HS-5 (cell line): ENCODE results near the gene ZNF790.

Source experiments
- DNase-seq: peaks from one replicate; pipeline ENCODE4 v3.0.0-alpha.2; 2012; ENCODE audit warnings: low read depth

The ZNF790 gene

GRCh38 chr19:36772311-36773222 is 65.6 kb downstream of the ZNF790 start, which contains the start of gene ZNF850:
Gene ZNF850 (minus strand): TSS chr19:36772807. CDS start chr19:36762606, 10,201 bp downstream.
- no peak for DNase-seq

- no peak for DNase-seq
Observed at GRCh38 chr19:36771261-36772231, 66.6 kb downstream of the ZNF790 start.
